WERI-Rb-1 (cell line): ENCODE measurements around the gene YPEL2.
"Not testable (repeated sequence)": the region's sequence is repeated elsewhere in the genome, so short reads cannot be mapped to it uniquely, and the experiment has no call there.

Source experiments
- DNase-seq: peaks from one replicate; pipeline ENCODE4 v3.0.0-alpha.2; 2020
- H3K27ac ChIP-seq: fragments of 250-450 bp; sonication (Bioruptor Pico); 2 replicates; pipeline ENCODE4 v1.5.1; 2020; ENCODE audit warnings: mild to moderate bottlenecking, moderate library complexity
- H3K27me3 ChIP-seq: fragments of 250-450 bp; sonication (Bioruptor Pico); 2 replicates; pipeline ENCODE4 v1.5.1; 2021; ENCODE audit warnings: mild to moderate bottlenecking, low read depth, moderate library complexity; ENCODE audit not compliant: insufficient read depth, severe bottlenecking
- H3K36me3 ChIP-seq: fragments of 250-450 bp; sonication (Bioruptor Pico); 2 replicates; pipeline ENCODE4 v1.5.1; 2020; ENCODE audit warnings: mild to moderate bottlenecking, moderate library complexity
- H3K4me3 ChIP-seq: 2 replicates; pipeline ENCODE4 v1.5.1; 2011; ENCODE audit warnings: low read depth, mild to moderate bottlenecking, control low read depth, low read length
- H3K9me3 ChIP-seq: fragments of 250-450 bp; sonication (Bioruptor Pico); 2 replicates; pipeline ENCODE4 v1.5.1; 2021; ENCODE audit warnings: mild to moderate bottlenecking, moderate library complexity; ENCODE audit not compliant: severe bottlenecking
- CTCF ChIP-seq: IDR thresholded peaks from 2 replicates; pipeline ENCODE4 v1.5.1; 2011; ENCODE audit warnings: low read depth, mild to moderate bottlenecking, control low read depth, inconsistent platforms, low read length

YPEL2 gene

GRCh38 chr17:59391021-59391420 lies 59.6 kb downstream of the YPEL2 start:
- Histone ChIP-seq H3K27ac (no peak overlapping the region), H3K9me3 (peaks cover 9% of the 10 kb centered on the region), H3K27me3 (no peaks in the 10 kb centered on the region), H3K36me3 (peaks cover 3% of the 10 kb centered on the region; the same call in 1 of the 2 replicates), H3K4me3 (no peak overlapping the region)
- DNase-seq: no peak
- TF ChIP-seq CTCF: no peak

DNA sequence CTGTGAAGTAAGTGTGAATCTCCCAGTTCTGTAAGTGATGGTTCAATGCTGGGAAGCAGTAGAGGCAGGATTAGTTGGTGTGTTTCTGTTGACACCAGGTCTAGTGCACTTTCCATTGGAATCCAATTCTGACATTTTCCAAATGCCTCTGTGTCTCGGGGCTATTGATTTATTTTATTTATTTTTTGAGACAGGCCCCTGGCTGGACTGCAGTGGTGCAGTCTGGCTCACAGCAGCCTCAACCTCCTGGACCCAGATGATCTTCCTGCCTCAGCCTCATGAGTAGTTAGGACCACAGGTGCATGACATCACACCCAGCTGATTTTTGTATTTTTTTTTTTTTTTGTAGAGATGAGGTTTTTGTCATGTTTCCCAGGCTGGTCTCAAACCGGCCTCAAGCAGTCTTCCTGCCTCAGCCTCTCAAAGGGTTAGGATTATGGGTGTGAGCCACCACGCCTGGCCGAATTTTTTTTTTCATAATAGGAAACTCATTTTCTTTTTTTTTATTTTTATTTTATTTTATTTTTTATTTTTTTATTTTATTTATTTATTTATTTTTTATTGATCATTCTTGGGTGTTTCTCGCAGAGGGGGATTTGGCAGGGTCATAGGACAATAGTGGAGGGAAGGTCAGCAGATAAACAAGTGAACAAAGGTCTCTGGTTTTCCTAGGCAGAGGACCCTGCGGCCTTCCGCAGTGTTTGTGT lies 61.7 kb downstream of the YPEL2 start:
- H3K9me3 ChIP-seq: peaks cover 9% of the 10 kb centered on the region
- H3K36me3 ChIP-seq: peaks cover 8% of the 10 kb centered on the region
- no peaks in the 10 kb centered on the region for H3K27me3 ChIP-seq
- TF ChIP-seq CTCF: no peak
- no peak for DNase-seq
- no peak overlapping the region for H3K4me3 ChIP-seq
- H3K27ac ChIP-seq: no peak overlapping the region; the same call in 1 of the 2 replicates

- H3K27ac ChIP-seq, H3K36me3 ChIP-seq, H3K27me3 ChIP-seq, H3K9me3 ChIP-seq, DNase-seq, H3K4me3 ChIP-seq: not testable (repeated sequence)
These were observed 62.4 kb downstream of the YPEL2 start for GRCh38 chr17:59393742-59394410.

- peaks cover 5% of the 10 kb centered on the region; the same call in 1 of the 2 replicates for H3K36me3 ChIP-seq
- no peak overlapping the region for H3K27ac ChIP-seq
These were observed 64.8 kb downstream of the YPEL2 start for GRCh38 chr17:59396134-59396826.

DNA sequence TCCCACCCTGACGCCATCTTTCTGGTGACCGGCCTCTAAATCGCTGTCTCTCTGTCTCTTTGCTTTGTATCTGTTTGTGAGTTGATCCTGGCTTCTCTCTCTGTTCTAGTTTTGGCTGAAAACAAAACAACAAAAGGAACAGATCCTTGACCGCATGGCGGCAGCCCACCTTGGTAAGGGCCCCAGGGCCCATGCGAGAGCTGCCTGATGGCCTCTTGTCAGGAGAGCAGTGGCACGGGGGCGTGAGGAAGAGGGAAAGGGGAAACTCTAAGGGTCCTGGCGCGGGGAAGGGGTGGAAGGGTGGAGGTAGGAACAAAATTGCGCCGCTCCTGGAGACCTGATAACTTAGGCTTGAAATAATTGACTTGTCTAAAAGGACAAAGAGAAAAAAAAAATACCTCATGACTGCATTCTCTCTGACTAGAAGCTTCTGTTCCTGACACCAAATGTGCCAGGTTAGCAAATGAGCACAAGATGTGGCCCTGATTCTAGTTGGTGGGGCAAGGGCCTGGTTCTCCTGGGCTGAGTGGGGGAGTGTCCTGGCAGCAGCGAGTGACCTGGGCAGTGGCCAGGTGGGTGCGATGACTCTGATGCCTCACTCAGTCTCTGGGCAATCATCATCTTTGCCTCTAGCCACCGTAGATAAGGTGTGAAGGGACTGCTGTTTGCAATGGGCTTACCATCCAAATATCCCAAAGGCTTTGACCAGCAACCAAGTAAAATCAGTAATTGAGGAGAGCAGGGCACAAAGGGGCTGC lies 66.0 kb downstream of the YPEL2 start:
- Histone ChIP-seq H3K9me3 (peaks cover 9% of the 10 kb centered on the region), H3K27ac (no peak overlapping the region), H3K4me3 (no peak overlapping the region), H3K27me3 (no peaks in the 10 kb centered on the region), H3K36me3 (peaks cover 5% of the 10 kb centered on the region; the same call in 1 of the 2 replicates)
- no peak for TF ChIP-seq CTCF
- DNase-seq: no peak

More at GRCh38 chr17:59396134-59396826, 64.8 kb downstream of the YPEL2 start:
- Histone ChIP-seq H3K9me3 (peaks cover 9% of the 10 kb centered on the region), H3K27me3 (no peaks in the 10 kb centered on the region), H3K4me3 (no peak overlapping the region)
- no peak for TF ChIP-seq CTCF
- DNase-seq: no peak
